Stimulated activated CD8-positive, alpha-beta memory T cell treated with anti-CD3 and anti-CD28 coated beads, Interleukin-7, amount 100 ng/mL, for 48 hours (primary cell): Measurements from ENCODE around the gene HOXC13.

Experiments
- DNase-seq, 2 donors: peaks; one replicate each; pipeline ENCODE4 v3.0.0-alpha.2; 2020; ENCODE audit warnings: low read depth in 1 of 2; ENCODE audit errors: extremely low read depth in 1 of 2

Gene HOXC13

DNA sequence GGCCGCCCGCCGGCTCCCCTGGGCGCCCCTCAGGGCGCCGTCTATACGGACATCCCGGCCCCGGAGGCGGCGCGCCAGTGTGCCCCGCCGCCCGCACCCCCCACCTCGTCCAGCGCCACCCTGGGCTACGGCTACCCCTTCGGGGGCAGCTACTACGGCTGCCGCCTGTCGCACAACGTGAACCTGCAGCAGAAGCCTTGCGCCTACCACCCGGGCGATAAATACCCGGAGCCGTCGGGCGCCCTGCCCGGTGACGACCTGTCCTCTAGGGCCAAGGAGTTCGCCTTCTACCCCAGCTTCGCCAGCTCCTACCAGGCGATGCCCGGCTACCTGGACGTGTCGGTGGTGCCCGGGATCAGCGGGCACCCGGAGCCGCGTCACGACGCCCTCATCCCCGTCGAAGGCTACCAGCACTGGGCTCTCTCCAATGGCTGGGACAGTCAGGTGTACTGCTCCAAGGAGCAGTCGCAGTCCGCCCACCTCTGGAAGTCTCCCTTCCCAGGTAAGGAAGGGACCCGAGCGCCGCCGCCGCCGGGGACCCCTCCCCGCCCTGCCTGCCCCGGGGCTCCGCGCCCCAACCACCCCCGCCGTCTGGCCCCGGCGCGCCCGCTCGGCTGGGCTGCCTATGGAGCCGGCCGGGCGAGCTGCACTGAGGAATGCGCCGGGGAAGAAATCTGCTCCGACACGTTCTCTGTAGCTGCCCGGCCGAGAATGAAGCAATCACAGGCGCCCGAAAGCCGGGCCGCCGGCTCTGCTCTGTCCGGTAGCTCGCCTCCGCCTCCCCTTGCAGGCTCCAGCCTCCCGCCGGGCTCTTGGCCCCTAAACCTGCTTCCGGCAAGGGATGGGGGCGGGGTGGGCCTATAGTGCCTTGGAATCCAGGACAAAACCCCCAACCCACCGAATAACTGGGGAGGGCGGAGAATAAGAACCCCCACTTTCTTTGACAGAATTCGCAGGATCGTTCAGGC lies 794 bp downstream of the HOXC13 start:
- no peak for DNase-seq

DNA sequence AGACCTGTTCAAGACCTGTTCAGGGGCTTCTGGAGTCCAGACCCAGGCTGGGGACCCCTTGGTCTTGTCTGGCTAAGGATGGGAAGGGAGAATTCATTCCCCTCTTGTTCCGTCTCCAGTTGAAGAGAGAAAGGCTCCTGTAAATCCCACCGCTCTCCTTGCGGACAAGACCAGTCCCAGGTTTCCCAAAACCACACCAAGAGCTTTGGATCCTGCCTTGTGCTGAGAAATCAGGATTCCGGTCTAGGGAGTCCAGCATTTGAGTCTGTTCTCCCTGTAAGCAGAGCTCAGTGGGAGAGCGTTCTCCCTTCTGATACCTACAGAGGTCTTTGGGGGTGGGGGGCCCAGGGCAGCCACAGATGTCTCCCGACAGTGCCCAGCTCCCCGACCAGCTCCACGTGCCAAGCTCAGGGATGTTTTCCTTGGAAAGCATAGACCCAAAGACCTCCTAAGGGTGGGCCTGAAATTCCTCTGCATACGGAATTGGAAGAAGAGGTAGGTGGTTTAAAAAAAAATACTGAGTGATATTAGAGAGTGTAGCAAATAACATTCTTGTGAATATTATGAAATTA lies 1.9 kb downstream of the HOXC13 start:
- no peak for DNase-seq

DNA sequence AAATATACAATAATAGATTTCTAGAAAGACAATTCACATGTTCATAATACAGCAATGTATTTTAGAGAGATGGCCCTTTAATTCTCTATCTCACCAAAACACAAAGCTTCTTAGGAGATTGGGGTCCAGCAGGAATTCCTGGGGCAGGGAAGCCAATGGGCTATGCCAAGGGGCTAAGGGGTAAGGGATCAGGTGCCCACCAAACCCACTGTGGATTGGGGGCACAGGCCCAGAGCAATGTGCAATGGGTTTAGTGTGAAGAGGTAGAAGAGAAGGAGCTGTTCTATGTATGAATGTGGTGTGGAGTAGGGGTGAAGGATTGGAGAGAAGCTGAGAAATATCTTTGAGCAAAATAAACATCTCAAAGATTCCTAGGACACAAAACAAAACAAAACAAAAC lies 2.6 kb downstream of the HOXC13 start:
- no peak for DNase-seq

DNA sequence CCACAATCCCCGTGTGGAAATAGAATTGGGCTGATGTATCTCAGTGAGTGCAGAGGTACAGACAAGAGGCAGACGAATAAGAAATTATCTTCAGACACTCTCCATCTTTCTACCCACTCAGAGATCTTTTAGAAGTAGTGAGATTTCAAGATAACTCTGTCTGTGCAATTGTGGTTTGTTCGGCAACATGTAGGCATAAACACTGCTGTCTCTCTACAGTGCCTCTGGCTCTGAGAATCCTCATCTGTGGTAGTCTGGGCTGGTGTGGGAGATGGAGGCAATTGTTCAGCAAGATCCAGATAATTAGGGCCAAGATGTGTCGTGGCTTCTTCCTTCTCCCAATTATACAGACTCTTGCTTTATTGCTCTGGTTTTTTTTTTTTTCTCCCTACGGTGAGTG lies 3.1 kb downstream of the HOXC13 start:
- no peak for DNase-seq

DNA sequence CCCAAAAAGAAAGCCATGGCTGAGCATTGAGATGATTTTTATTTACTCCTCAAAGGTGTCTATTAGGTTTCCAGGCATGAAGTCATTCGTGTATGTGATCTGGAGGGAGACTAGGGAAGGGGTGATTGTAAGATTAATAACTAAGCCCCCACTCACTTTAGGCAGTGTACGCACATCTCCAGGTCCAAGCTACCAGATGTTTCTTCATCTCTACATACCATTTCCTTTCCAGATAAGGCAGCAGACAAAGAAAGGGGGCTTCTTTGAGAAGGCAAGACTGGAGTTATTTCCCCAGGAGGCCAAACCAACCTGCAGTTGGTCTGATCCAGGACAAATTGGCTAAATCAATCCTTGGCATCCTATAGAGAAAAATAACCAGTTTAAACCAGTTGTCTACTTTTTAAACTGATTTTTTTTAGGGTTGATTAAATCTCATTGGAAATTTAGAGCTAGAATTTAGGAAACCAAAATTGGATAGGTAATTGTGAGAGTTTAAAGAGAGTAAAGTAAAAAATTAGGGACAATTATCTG lies 3.9 kb downstream of the HOXC13 start:
- no peak for DNase-seq

DNA sequence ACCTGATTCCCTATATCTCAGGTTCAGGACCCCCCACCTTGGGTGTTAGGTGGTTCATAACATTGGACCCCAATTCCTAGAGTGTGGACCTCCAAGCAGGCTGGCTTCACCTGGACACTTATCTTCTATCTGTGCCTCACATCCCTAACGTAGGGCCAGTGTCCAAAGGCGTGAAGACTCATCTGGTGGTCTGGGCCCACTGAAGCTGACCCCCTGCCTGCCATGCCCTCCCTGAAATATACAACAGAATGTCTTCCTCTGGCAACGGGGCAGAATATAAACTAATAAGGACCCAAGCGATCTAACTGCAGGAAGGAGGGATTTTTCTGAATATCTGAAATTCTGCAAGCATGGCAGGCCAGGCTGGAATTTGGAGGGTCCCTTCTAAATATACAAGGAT lies 5.6 kb downstream of the HOXC13 start:
- no peak for DNase-seq

DNA sequence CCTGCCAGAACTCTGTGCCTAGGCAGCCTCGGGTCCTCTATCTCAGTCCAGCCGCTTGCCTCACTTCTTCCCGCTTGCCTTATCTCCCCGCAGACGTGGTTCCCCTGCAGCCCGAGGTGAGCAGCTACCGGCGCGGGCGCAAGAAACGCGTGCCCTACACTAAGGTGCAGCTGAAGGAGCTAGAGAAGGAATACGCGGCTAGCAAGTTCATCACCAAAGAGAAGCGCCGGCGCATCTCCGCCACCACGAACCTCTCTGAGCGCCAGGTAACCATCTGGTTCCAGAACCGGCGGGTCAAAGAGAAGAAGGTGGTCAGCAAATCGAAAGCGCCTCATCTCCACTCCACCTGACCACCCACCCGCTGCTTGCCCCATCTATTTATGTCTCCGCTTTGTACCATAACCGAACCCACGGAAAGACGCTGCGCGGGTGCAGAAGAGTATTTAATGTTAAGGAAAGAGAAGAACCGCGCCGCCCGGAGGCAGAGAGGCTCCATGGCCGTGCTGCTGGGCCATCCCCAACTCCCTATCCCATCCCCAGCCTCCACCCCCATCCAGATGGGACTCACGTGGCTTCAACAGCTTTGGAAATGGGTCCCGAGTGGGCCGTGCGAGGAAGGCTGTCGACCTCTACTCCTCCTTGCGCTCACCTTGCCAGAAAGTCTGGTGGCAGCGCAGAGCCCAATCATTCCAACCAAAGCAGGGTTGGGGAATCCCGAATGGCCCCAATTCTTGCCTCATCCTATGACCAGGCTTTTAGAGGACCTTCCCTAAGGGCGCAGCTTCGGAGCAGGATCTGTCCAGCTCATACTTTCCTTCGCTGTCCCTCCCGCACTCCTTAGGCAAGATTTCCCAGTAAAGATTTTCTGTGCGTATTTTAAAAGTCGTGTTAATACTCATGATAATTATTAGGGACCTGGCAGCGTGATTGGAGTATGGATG lies 6.5 kb downstream of the HOXC13 start:
- no peak for DNase-seq

DNA sequence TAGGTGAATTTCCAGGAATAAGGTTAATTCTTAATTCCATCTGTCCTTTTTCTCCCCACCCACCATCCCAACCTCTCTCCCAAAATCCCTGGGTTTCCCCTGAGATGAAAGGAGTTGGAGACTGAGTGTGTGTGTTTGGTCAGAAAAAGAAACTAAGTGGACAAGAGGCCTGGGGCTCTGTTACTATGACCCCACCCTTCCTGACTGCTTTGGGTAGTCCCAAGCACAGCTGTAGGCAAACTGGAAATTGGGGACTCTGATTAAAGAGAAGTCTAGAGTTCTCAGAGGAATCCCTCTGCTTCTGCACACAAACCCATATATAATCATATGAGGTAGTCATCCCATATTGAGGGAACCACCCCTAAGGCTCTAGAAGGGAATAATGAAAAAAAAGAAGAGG lies 9.1 kb downstream of the HOXC13 start:
- DNase-seq = no peak

DNA sequence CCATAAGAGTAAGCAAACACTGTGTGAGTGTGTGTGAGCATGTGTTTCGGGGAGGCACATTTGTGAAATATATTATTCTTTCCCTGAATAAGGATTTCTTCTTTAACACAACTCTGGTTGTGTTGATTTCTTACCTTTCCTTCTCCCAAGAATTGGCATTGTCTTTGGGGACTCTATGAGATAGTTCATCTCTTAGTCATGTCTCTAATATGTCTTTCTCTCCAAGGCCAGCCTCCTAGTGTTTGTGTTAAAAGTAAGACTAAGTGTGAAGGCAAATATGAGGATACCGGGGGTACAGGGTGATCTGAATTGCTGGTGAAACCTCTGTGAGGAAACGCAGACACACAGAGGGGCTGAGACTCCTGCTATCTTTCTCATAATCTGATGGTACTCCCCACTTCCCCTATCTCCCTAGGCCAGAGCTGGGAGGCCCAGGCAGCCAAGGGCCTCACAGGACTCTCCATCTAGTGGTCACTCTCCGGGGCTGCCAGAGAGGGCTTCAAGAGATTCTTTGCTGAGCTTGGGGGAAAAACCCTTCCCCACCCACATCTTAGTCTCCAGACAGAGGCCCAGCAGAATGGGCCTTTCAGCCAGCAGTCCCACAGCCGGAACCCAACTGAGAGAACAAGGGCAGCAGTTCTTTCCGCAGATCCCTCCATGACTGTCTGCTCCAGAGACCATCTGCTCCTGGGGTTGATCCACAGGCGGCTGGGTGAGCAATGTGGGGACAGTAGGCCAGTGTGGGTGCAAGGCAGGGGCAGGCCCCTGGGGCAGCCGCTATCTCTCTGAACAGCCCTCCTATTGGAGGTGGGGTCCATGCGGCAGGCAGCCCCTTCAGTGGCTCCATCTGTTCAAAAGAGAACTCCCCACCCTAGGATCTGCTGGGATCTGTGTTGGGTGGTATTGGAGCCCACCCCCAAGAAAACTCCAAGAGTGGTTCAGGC lies 10.3 kb downstream of the HOXC13 start:
- no peak for DNase-seq

DNA sequence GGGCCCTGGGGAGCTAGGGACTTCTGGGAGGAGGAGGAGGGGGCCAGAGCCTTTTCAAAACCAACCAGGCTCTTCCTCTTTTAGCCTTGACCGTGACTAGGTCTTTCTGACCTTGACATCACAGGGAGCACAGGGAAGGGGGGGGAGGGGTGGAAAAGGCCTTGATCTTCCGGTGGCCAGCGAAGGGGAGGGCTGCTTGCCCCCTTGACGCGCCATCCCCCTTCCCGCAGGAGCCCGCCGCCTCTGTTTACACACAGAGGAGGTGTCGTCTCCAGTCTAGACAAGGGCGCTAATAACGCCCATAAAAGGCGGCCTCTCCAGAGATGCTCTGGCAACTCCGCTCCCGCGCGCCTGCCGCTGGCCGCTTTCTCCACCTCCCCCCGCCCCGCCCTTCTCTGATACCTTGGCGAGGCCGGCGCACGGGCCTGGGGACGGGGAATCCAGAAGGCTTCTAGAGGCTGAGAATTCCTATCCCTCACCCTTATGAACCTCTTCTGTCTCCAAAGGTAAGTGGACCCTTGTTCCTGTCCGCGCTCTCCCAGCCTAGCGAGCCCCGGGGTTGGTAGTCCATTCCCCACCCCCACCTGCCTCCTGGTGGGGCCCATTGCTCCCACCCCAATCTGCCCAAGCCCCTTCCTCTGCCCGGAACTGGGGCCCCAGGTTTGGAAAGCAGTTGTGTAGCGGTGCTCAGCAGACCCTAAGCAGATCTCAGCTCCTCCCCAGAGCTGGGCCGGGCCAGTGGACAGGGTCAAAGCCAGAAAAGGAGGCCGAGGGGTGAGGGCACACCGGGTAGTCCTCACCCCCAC lies 11.2 kb downstream of the HOXC13 start:
- DNase-seq = no peak

DNA sequence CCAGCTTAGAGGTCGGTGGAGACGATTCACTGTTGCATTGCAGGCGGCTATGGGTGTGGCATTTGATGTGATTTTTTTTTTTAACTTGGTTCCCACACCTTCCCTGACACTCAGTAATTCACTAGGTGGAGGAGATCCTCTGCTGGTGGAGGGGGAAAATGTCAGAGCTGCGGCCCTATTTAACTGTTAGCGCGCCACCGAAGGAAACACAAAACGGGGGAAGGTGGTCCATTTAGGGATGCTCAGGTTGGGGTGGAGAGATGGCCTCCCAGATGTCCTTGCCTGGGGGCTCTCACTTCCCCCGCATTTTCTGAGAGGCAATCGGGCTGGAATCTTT lies 11.8 kb downstream of the HOXC13 start:
- no peak for DNase-seq

DNA sequence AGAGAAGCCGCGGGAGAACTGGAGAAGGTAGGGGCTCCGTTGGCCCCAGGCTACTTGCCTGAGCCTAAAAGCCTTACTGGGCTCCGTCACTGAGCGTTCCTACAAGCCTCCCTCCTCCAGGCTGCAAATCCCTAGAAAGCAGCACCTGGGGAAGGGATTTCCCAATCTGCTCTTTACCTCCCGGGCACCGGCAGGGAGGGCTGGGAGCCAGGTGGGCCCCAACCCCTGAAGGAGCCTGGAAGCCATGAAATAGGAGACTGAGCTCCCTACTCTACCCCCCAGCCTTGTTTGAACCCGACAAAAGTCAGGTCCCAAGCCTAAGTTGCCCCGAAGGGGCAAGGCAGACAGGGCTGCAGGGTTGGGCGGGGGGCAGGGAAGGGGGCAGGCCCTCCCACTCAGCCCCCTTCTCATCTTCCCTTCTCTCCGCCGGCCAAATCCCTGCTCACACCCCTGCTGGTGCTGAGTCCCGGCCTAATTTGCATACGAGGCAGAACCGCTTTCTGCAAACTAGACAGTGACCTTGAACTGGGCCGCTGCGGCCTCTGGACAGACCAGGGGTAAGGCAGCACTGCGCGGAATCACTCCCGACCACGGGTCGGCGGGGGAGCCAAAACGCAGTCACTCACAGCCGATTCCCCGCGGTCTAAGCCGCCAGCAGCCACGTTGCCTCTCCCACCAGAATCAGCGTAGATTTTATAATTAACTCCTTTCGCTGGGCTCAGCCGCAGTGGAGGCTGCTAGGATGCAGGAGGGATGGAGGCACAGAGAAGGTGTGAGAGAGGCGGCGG lies 12.4 kb downstream of the HOXC13 start:
- no peak for DNase-seq

DNA sequence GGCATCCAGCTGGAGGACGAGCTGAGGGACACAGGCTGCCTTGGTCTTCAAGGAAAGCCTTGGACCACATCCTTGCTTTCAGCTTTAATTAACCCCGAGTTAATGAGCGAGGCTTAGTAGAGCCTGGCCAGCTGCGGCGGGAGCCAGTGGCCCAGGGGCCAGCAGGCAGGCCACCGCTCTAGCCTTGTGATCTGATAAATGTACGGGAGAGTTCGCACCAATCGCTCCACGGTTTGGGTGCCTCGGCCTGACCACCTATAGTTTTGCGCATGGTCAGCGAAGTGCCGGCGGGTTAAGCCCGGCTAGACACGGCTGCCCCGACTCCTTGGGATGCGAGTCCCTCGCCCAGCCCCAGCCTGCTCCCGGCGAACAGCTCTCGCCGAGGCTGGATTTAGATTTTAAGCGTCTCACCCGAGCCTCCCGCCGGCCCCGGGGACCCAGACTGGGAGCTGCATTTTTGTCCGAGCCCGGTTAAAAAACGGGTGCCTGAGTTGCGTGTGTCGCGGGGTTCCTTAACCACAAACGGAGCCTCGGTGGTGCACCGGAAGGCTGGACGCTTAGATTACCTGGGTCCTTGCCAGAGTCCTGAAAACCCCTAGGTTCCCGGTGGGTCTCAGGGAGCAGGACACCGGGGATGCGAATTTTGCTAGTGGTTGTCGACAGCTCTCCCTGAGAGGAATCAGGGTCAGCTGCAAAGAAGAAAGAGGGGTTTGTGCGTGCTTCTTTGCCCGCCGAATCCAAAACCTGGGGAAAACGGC lies 13.1 kb downstream of the HOXC13 start:
- no peak for DNase-seq

DNA sequence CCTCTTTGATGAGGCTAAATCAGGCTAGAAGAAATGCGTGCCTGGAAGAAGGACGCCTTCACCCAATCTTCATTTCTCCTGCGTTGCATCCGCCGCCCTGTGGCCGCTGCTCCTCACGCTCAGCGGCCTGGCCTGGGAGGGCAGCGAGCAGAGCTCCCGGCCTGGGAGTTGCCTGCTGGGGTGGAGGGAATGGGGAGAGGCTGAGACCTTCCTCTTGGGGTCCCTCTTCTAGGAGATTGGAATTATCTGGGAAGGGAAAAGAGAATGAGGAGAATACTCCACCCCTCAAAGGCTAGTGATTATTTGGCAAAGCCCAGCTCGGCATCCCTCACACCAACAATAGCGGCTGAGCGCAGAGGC lies 13.7 kb downstream of the HOXC13 start:
- no peak for DNase-seq

DNA sequence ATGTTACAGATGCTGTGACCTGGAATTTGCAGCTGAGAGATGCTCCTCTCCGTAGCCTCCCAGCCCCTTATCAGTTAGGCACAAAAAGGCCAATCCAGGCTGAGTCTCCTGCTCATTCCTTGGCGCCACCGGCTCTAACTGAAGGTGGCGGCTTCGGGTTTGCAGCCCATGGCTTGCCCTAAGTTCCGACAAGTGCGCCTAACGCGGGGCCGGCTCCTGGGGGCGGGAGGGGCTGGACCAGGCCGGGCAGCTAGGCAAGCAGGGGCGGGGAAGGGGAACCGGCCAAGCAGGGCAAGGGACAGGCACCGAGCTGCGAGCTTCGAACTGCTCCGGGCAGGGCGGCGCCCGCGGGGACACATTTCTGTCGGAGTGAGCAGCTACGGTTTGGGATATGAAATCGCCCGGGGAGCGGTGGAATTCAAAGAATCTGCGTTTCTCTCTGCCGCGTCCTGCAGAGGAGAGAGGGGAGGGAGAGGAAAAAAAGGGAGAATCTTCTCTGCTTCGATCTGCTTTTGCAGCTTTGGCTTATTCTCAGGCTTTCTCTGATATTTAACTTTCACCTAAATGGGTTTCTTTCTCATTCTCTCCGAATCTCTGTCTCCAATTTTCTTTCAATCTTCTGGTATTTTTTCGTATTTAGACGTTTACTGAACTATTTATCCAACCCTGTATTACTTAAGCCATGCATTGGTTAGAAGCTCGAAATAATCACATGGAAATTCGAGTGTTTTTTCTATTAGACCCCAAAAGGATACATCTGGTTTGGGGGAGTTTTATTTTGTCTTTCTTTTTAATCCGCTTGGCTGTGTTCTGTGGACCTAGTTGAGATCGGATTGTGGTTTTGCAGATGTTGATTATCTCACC lies 14.5 kb downstream of the HOXC13 start:
- no peak for DNase-seq

DNA sequence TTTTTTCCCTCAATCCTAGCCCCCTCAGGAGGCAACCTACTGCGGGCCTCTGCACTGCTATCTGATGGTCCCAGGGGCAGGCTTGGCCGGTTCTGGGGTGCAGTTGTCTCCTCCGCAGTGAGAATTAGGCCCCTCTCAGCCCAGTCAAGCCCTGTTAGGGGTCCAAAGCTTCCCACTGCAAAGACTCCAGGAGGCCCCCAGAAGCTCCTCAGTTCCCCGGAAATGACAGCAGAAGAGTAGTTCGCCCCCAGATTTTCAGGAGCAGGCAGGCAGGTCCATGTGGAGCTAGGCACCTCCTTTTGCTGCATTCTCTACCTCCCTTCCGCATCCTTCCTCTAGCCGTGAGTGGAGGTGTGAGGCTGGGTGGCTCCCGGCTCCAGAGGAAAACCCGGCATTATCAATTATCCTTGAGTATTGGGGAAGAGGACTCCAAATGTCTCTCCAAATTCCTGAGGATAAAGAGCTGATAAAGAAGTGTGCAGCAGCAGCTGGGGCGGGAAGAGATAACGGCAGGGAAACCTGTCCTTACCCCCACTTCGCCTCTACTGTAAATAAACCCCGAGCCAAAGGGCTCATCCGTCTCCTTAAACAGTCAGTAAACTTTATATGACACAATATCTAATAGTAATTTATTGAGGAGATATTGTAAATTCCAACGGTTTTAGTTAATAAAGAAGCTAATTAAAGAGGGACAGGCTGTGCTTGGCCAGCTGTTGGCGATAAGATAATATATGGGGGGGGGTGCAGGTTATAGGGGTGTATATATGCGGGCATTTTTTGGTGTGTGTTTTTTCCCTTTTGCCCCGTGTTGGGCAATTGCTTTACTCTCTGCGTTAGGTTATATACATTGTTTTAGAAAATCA lies 15.4 kb downstream of the HOXC13 start:
- no peak for DNase-seq
